CD14-positive monocyte (primary cell): ENCODE data around the gene NDUFA13. TPM values are rescaled to one million over a fixed set of nuclear protein-coding genes. Genes with fewer than 3 reads are reported as not detected.

ENCODE experiments used
- DNase-seq, 3 donors: peaks; one replicate each; pipeline ENCODE4 v3.0.0-alpha.2; 2011 to 2022
- H2AFZ ChIP-seq: 2 replicates; pipeline ENCODE4 v1.6.0; 2012; ENCODE audit warnings: mild to moderate bottlenecking, low read depth, low read length, inconsistent platforms; ENCODE audit not compliant: insufficient read depth, poor library complexity, severe bottlenecking
- H3K27ac ChIP-seq, 2 donors: 1 replicate in 1 of 2; 2 replicates in 1 of 2; pipeline ENCODE4 v1.5.1; 2012 to 2013; ENCODE audit warnings: low read length in 2 of 2, control low read depth in 1 of 2, inconsistent platforms in 1 of 2, low read depth in 1 of 2, mild to moderate bottlenecking in 1 of 2
- H3K27me3 ChIP-seq, 2 donors: one replicate each; pipeline versions ENCODE4 v1.6.0 to v1.6.1; 2011 to 2013; ENCODE audit warnings: low read length in 2 of 2; ENCODE audit not compliant: control insufficient read depth in 2 of 2, insufficient read depth in 2 of 2
- H3K36me3 ChIP-seq, 2 donors: replicated peaks in 1 of 2; 1 replicate in 1 of 2; 2 replicates in 1 of 2; pipeline versions ENCODE4 v1.5.1 to v1.6.1; 2012 to 2013; ENCODE audit warnings: low read length in 2 of 2, control low read depth in 1 of 2, inconsistent platforms in 1 of 2, mild to moderate bottlenecking in 1 of 2; ENCODE audit not compliant: insufficient read depth in 2 of 2, control insufficient read depth in 1 of 2
- H3K4me1 ChIP-seq, 2 donors: 1 replicate in 1 of 2; 2 replicates in 1 of 2; pipeline versions ENCODE4 v1.5.1 to v1.6.1; 2012 to 2013; ENCODE audit warnings: low read length in 2 of 2, control low read depth in 1 of 2, inconsistent platforms in 1 of 2, mild to moderate bottlenecking in 1 of 2, moderate library complexity in 1 of 2; ENCODE audit not compliant: insufficient read depth in 2 of 2, control insufficient read depth in 1 of 2
- H3K4me2 ChIP-seq: replicated peaks from 2 replicates; pipeline ENCODE3; 2012; ENCODE audit warnings: low read length, moderate library complexity, mild to moderate bottlenecking; ENCODE audit not compliant: poor library complexity, severe bottlenecking; ENCODE audit errors: extremely low read depth
- H3K4me3 ChIP-seq, 3 experiments: fragments of 200-600 bp in 1 of 3; sonication (generic) in 1 of 3; replicated peaks in 1 of 3; 1 replicate in 2 of 3; 2 replicates in 1 of 3; pipeline ENCODE4 v1.5.1; 2011 to 2013; ENCODE audit warnings: low read length in 3 of 3, mild to moderate bottlenecking in 3 of 3, control low read depth in 2 of 3, low read depth in 2 of 3, inconsistent platforms in 1 of 3, moderate library complexity in 1 of 3
- H3K79me2 ChIP-seq: 2 replicates; pipeline ENCODE4 v1.6.0; 2012; ENCODE audit warnings: mild to moderate bottlenecking, control low read depth, inconsistent platforms, low read length, moderate library complexity; ENCODE audit not compliant: insufficient read depth
- H3K9ac ChIP-seq: 2 replicates; pipeline ENCODE4 v1.6.0; 2017; ENCODE audit warnings: low read length, mild to moderate bottlenecking; ENCODE audit not compliant: insufficient read depth, poor library complexity, severe bottlenecking
- H3K9me3 ChIP-seq, 2 donors: replicated peaks in 1 of 2; 1 replicate in 1 of 2; 2 replicates in 1 of 2; pipeline versions ENCODE4 v1.5.1 to v1.6.1; 2012 to 2013; ENCODE audit warnings: low read length in 2 of 2, control low read depth in 1 of 2; ENCODE audit not compliant: control insufficient read depth in 1 of 2, insufficient read depth in 1 of 2
- H4K20me1 ChIP-seq: 2 replicates; pipeline ENCODE4 v1.6.0; 2012; ENCODE audit warnings: mild to moderate bottlenecking, low read length, control low read depth, moderate library complexity; ENCODE audit not compliant: insufficient read depth
- H3K27ac Mint-ChIP-seq, 7 donors: one replicate each; pipeline ENCODE4 v1.8.0; 2020; ENCODE audit warnings: mild to moderate bottlenecking in 7 of 7, mixed read lengths in 7 of 7, moderate library complexity in 6 of 7, inconsistent platforms in 2 of 7
- H3K27me3 Mint-ChIP-seq, 3 donors: one replicate each; pipeline ENCODE4 v1.8.0; 2021 to 2022; ENCODE audit warnings: low read depth in 3 of 3, mild to moderate bottlenecking in 3 of 3, mixed read lengths in 3 of 3, moderate library complexity in 3 of 3, inconsistent platforms in 1 of 3
- H3K36me3 Mint-ChIP-seq, 2 donors: one replicate each; pipeline ENCODE4 v1.8.0; 2020; ENCODE audit warnings: mixed read lengths in 2 of 2, inconsistent platforms in 1 of 2, mild to moderate bottlenecking in 1 of 2
- H3K4me1 Mint-ChIP-seq: one replicate; pipeline ENCODE4 v1.8.0; 2020; ENCODE audit warnings: mild to moderate bottlenecking, mixed read lengths
- H3K4me3 Mint-ChIP-seq, 2 donors: one replicate each; pipeline ENCODE4 v1.8.0; 2020; ENCODE audit warnings: mild to moderate bottlenecking in 2 of 2, mixed read lengths in 2 of 2, moderate library complexity in 1 of 2
- H3K9me3 Mint-ChIP-seq, 7 donors: one replicate each; pipeline ENCODE4 v1.8.0; 2020 to 2022; ENCODE audit warnings: mixed read lengths in 7 of 7, mild to moderate bottlenecking in 6 of 7, moderate library complexity in 6 of 7, inconsistent platforms in 2 of 7
- WGBS: methylation state at CpG from one replicate; pipeline ENCODE4 v1.1.5; 2013; ENCODE audit warnings: missing lambda C conversion rate; ENCODE audit not compliant: insufficient coverage; 5-methylcytosine and 5-hydroxymethylcytosine counted together
- intact Hi-C, 2 donors: fragments of 100-400 bp; cut with micrococcal nuclease; formaldehyde crosslinking; loops; one replicate each; pipeline versions ENCODE4 v1.15.0 to v1.15.1; 2023
- polyA plus RNA-seq, 3 donors: library from polyadenylated mRNA; depleted of rRNA in 1 of 3; unstranded in 2 of 3; stranded (reverse) in 1 of 3; fragments of 300-500 nt in 2 of 3; fragments of >200 nt in 1 of 3; fragmentation: Illumina TruSeq in 2 of 3; gene quantifications; 1 replicate in 2 of 3; 2 replicates in 1 of 3; pipeline ENCODE4 v1.2.3, GENCODE V29; 2012 to 2021
- TF ChIP-seq, protein P1 (sequence below): fragments of 200-600 bp; IDR thresholded peaks from one replicate; pipeline ENCODE4 v1.8.0; 2022; ENCODE audit warnings: antibody characterized with exemption, mild to moderate bottlenecking

The NDUFA13 gene
- polyA plus RNA-seq, 3 donors = 86.7 to 433 (median 361) TPM

DNA sequence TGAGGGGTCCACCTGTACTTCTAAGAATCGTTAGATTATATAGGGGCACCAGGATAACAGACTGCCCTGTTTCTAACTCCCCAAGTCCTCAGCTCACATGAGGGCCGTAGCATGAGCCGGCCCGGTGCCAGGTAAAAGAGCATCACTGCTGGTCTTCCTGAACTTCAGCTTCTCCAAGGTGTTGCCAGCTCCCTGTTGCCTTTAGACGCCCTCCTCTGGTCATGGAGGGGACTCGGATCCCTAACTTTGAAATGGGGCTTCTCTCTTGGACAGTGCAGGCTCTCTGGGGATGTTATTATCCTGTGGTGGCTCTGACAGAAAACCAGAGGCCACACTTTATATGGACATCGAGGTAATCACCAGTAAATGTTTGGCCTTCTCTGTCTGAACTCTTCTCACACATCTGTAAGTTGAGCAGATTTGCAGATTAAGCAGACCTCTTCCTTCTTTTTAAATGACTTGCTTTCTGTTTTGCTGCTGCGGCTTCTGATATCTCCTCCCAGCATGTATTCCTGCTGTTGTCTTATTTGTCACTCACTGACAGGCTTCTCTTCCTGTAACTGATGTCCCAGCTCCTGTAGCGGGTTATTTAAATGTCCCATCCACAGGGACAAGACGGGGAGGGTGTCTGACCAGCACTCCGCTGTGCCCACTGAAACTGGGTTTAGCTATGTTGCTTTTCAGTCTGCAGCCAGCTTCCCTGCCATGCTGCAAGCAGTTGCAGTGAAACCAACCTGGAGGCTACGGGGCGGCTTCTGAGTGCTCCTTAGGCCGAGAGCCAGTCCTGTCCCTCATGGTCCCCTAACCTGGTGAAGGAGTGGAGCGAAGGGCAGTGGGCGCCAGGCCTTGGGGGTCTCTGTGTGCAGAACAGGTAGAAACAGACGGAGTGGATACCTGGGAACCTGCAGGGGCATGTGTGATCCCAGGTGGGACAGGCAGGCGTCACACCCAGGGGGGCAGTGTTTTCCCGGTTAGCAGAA, 39.9 kb upstream of the NDUFA13 start:
- peaks cover 100% of the 10 kb centered on the region for H3K79me2 ChIP-seq
- Mint-ChIP-seq H3K27me3 (peaks cover 0 to 1% (median 0%) of the 10 kb centered on the region in 3 donors), H3K4me3 (no peak overlapping the region), H3K27ac (peak overlapping the region; percentile 58 to 84 (median 69)), H3K9me3 (no peaks in the 10 kb centered on the region), H3K36me3 (peaks cover 49 to 56% of the 10 kb centered on the region in 2 donors), H3K4me1 (peaks cover 30% of the 10 kb centered on the region)
- H3K27me3 ChIP-seq = no peaks in the 10 kb centered on the region
- peaks cover 6% of the 10 kb centered on the region in 2 donors for H3K4me1 ChIP-seq
- H3K27ac ChIP-seq = peak overlapping the region in 1 of 2 donors; percentile 47
- intact Hi-C loops = loop anchor here in 1 of 2 donors (5.0 kb wide), 2 partner anchors 44 to 59 kb away; no protein-coding TSS in a partner anchor
- DNase-seq = peak in 2 of 3 donors; percentile 25 to 28
- no peak overlapping the region for H3K9ac ChIP-seq
- H3K4me3 ChIP-seq = no peak overlapping the region
- H3K9me3 ChIP-seq = no peaks in the 10 kb centered on the region
- peaks cover 66% of the 10 kb centered on the region for H4K20me1 ChIP-seq
- TF ChIP-seq, protein P1, sequence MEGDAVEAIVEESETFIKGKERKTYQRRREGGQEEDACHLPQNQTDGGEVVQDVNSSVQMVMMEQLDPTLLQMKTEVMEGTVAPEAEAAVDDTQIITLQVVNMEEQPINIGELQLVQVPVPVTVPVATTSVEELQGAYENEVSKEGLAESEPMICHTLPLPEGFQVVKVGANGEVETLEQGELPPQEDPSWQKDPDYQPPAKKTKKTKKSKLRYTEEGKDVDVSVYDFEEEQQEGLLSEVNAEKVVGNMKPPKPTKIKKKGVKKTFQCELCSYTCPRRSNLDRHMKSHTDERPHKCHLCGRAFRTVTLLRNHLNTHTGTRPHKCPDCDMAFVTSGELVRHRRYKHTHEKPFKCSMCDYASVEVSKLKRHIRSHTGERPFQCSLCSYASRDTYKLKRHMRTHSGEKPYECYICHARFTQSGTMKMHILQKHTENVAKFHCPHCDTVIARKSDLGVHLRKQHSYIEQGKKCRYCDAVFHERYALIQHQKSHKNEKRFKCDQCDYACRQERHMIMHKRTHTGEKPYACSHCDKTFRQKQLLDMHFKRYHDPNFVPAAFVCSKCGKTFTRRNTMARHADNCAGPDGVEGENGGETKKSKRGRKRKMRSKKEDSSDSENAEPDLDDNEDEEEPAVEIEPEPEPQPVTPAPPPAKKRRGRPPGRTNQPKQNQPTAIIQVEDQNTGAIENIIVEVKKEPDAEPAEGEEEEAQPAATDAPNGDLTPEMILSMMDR = peak; percentile 44
- peaks cover 27 to 67% of the 10 kb centered on the region in 2 donors for H3K36me3 ChIP-seq
- 64% methylated on average over 19 of the region's 19 CpGs for whole genome bisulfite sequencing
- H3K4me2 ChIP-seq = no peak overlapping the region
- H2AFZ ChIP-seq = no peak overlapping the region

DNA sequence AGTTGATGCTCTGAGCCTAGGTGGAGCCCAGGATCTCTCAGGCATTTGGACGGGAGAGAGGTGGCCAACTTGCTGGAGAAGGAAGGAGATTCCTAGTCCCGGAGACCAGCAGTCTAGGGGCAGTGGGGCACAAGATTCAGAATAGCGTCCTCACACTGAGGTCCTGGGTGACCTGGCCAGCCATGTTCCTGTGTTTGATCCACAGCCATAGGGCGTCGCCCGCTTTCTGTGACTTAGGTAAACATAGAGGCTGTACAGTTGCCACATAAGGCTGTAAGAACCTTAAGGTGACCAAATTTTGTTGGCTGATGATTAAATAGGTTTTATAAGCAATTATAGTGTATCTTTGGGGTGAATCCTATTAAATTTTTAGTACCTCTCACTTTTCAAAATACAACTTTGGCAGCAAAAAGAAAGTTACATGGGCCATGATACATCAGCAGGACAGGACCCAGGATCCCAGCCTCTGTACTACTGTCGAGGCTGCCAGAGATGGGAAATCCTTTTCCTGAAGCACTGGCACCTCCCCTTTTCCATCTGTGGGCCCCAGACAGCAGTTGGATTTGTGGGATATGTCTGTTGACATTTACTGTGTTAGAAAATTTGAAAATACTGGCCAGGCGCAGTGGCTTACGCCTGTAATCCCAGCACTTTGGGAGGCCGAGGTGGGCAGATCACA, 38.2 kb upstream of the NDUFA13 start:
- TF ChIP-seq, protein P1 = no peak
- no peak for DNase-seq
- 96% methylated on average over 10 of the region's 10 CpGs for WGBS
- Histone ChIP-seq H3K27ac (peak overlapping the region in 1 of 2 donors; percentile 24), H3K36me3 (peaks cover 28 to 73% of the 10 kb centered on the region in 2 donors), H3K27me3 (no peaks in the 10 kb centered on the region), H3K4me2 (no peak overlapping the region), H4K20me1 (peaks cover 73% of the 10 kb centered on the region), H3K9me3 (no peaks in the 10 kb centered on the region), H3K4me3 (no peak overlapping the region), H3K9ac (no peak overlapping the region), H3K4me1 (peaks cover 0 to 3% of the 10 kb centered on the region in 2 donors), H2AFZ (no peak overlapping the region), H3K79me2 (peaks cover 100% of the 10 kb centered on the region)
- Mint-ChIP-seq H3K27me3 (peaks cover 0 to 1% (median 0%) of the 10 kb centered on the region in 3 donors), H3K4me1 (peaks cover 21% of the 10 kb centered on the region), H3K36me3 (peaks cover 43 to 63% of the 10 kb centered on the region in 2 donors), H3K9me3 (no peaks in the 10 kb centered on the region), H3K27ac (peak overlapping the region in 4 of 7 donors; percentile 22 to 79 (median 59)), H3K4me3 (no peak overlapping the region)
- intact Hi-C loops = loop anchor here in 1 of 2 donors (5.0 kb wide), 2 partner anchors 46 to 61 kb away; no protein-coding TSS in a partner anchor
